Activated CD4-positive, alpha-beta T cell treated with anti-CD3 and anti-CD28 coated beads for 36 hours (primary cell): ENCODE results near the gene HYAL2. TPM values are rescaled to one million over a fixed set of nuclear protein-coding genes. Genes with fewer than 3 reads are reported as not detected.
A peak's percentile ranks its signal among the peaks of the same experiment; 100 is the strongest.
"Not testable (repeated sequence)": the region's sequence is repeated elsewhere in the genome, so short reads cannot be mapped to it uniquely, and the experiment has no call there.

Source experiments
- ATAC-seq: fragments of 200-7000 bp; cut with Tn5 transposase; one replicate; pipeline ENCODE4 v1.10.0; 2021; ENCODE audit warnings: mild to moderate bottlenecking, moderate library complexity
- CTCF ChIA-PET: fragments of 350-600 bp; sonication (Branson Sonifier 250); formaldehyde crosslinking; loops from one replicate; lab custom pipeline; 2021; ENCODE audit warnings: antibody characterized with exemption; lab: Charles Lee
- POLR2A ChIA-PET: fragments of 350-600 bp; sonication (Branson Sonifier 250); formaldehyde crosslinking; loops from one replicate; lab custom pipeline; 2021; ENCODE audit warnings: antibody characterized with exemption, inconsistent platforms; lab: Charles Lee
- DNase-seq: peaks from one replicate; pipeline ENCODE4 v3.0.0-alpha.2; 2020
- H3K27ac Mint-ChIP-seq: one replicate; pipeline ENCODE4 v1.8.0; 2021; ENCODE audit warnings: mixed read lengths
- H3K27me3 Mint-ChIP-seq: one replicate; pipeline ENCODE4 v1.8.0; 2021; ENCODE audit warnings: mixed read lengths
- H3K36me3 Mint-ChIP-seq: one replicate; pipeline ENCODE4 v1.8.0; 2021; ENCODE audit warnings: low read depth, mixed read lengths
- H3K4me1 Mint-ChIP-seq: one replicate; pipeline ENCODE4 v1.8.0; 2021; ENCODE audit warnings: mixed read lengths
- H3K4me3 Mint-ChIP-seq: one replicate; pipeline ENCODE4 v1.8.0; 2021; ENCODE audit warnings: mild to moderate bottlenecking, moderate library complexity, mixed read lengths
- H3K9me3 Mint-ChIP-seq: one replicate; pipeline ENCODE4 v1.8.0; 2021; ENCODE audit warnings: low read depth, mixed read lengths
- intact Hi-C, 2 experiments: fragments of 100-400 bp; cut with DNase I in 1 of 2; cut with micrococcal nuclease in 1 of 2; formaldehyde crosslinking; loops; one replicate each; pipeline versions ENCODE4 v1.14.2 to v1.15.1; 2022 to 2024; cut with DNase I, micrococcal nuclease
- total RNA-seq, 2 experiments: library from RNA; stranded (reverse); gene quantifications; one replicate each; pipeline ENCODE4 v1.2.3, GENCODE V29; 2021

HYAL2 gene
- total RNA-seq, 2 experiments from 2014 or later: 4.7 to 5.1 TPM

- ATAC-seq (no peak), DNase-seq (no peak)
- peaks cover 16% of the 10 kb centered on the region for H3K4me1 Mint-ChIP-seq
- intact Hi-C loops: loop anchor here in 1 of 2 experiments (10.0 kb wide), 1 partner anchor 46 kb away; the partner anchor contains the start of genes HYAL2 and TUSC2
- ChIA-PET POLR2A (no interaction called here), CTCF (interaction anchor here (0.9 kb wide), 1 partner anchor 62 kb away, joined by 4 read pairs; the partner anchor contains the start of gene RASSF1)
- H3K4me3 Mint-ChIP-seq: no peak within 1 kb of the TSS
- no peaks in the 10 kb centered on the region for H3K9me3 Mint-ChIP-seq
- H3K27ac Mint-ChIP-seq: no peak within 1 kb of the TSS
- no peaks in the 10 kb centered on the region for H3K36me3 Mint-ChIP-seq
- H3K27me3 Mint-ChIP-seq: peaks cover 29% of the 10 kb centered on the region
Observed at GRCh38 chr3:50278880-50279224, 43.7 kb downstream of the HYAL2 start, which contains the start of gene LSMEM2. Gene LSMEM2, plus strand, starts transcription at chr3:50279087. Its CDS starts 27 bp downstream, at chr3:50279114.

GRCh38 chr3:50278123-50278879 is 44.2 kb downstream of the HYAL2 start:
- intact Hi-C loops: loop anchor here in 1 of 2 experiments (10.0 kb wide), 1 partner anchor 46 kb away; the partner anchor contains the start of genes HYAL2 and TUSC2
- ATAC-seq (no peak), DNase-seq (no peak)
- H3K4me1 Mint-ChIP-seq: peaks cover 17% of the 10 kb centered on the region
- no peak overlapping the region for H3K27ac Mint-ChIP-seq
- no peaks in the 10 kb centered on the region for H3K36me3 Mint-ChIP-seq
- ChIA-PET CTCF (interaction anchor here (0.5 to 1.0 kb wide), 4 partner anchors 46 to 63 kb away, joined by 3 to 4 read pairs (median 3); partner anchors contain the start of gene RASSF1), POLR2A (interaction anchor here (0.6 kb wide), 1 partner anchor 156 kb away, joined by 3 read pairs; no protein-coding TSS in a partner anchor)
- peaks cover 31% of the 10 kb centered on the region for H3K27me3 Mint-ChIP-seq
- H3K9me3 Mint-ChIP-seq: no peaks in the 10 kb centered on the region
- H3K4me3 Mint-ChIP-seq: no peak overlapping the region

GRCh38 chr3:50276762-50277101 is 45.8 kb downstream of the HYAL2 start:
- intact Hi-C loops: loop anchor here in 1 of 2 experiments (10.0 kb wide), 1 partner anchor 48 kb away; the partner anchor contains the start of genes HYAL2 and TUSC2
- no peak for ATAC-seq
- no peak for DNase-seq
- Mint-ChIP-seq H3K27ac (no peak overlapping the region), H3K27me3 (peaks cover 35% of the 10 kb centered on the region), H3K4me1 (peaks cover 25% of the 10 kb centered on the region), H3K4me3 (no peak overlapping the region), H3K36me3 (no peaks in the 10 kb centered on the region), H3K9me3 (no peaks in the 10 kb centered on the region)
- POLR2A ChIA-PET: interaction anchor here (0.6 kb wide), 2 partner anchors 13 to 323 kb away, joined by 4 to 7 read pairs; no protein-coding TSS in a partner anchor
- CTCF ChIA-PET: interaction anchor here (0.5 to 1.4 kb wide), 5 partner anchors 41 to 161 kb away, joined by 3 to 4 read pairs (median 3); partner anchors contain the start of gene GNAI2

GRCh38 chr3:50275996-50276761 is 46.4 kb downstream of the HYAL2 start:
- DNase-seq (peak; percentile 75), ATAC-seq (peak; percentile 23)
- Mint-ChIP-seq H3K9me3 (no peaks in the 10 kb centered on the region), H3K36me3 (no peaks in the 10 kb centered on the region), H3K4me1 (peaks cover 25% of the 10 kb centered on the region), H3K27me3 (peaks cover 35% of the 10 kb centered on the region), H3K4me3 (peak overlapping the region; percentile 43), H3K27ac (no peak overlapping the region)
- ChIA-PET POLR2A (no interaction called here), CTCF (interaction anchor here (0.5 to 3.1 kb wide), 6 partner anchors 8 to 94 kb away, joined by 3 to 21 read pairs (median 4); partner anchors contain the start of gene GNAI2)
- intact Hi-C loops: loop anchor here in 1 of 2 experiments (10.0 kb wide), 1 partner anchor 49 kb away; the partner anchor contains the start of genes HYAL2 and TUSC2

GRCh38 chr3:50275141-50275995 is 47.2 kb downstream of the HYAL2 start:
- CTCF ChIA-PET: interaction anchor here (0.6 to 3.1 kb wide), 10 partner anchors 9 to 83 kb away, joined by 3 to 21 read pairs (median 3); no protein-coding TSS in a partner anchor

DNA sequence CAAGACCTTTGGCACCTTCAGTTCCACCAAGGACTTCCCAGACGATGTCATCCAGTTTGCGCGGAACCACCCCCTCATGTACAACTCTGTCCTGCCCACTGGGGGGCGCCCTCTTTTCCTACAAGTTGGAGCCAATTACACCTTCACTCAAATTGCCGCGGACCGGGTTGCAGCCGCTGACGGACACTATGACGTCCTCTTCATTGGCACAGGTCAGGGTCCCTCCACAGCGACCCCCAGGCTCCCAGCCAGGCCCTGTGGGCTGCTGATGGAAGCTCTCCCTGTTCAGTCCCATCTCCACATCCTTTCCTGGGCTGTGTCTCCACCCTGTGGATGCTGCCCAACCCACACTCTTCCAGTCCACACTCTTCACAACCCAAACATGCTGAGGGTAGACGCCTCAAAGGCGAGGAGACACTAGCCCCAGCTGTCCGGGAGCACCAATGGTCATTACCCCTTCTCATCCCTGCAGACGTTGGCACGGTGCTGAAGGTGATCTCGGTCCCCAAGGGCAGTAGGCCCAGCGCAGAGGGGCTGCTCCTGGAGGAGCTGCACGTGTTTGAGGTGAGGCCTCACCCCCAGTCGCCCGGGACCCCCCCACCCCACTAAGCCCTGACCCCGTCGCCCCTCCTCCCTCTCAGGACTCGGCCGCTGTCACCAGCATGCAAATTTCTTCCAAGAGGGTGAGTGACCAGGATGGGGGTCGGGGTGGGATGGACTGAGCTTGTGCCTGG is 48.0 kb downstream of the HYAL2 start:
- POLR2A ChIA-PET: interaction anchor here (0.6 kb wide), 1 partner anchor 30 kb away, joined by 5 read pairs; no protein-coding TSS in a partner anchor
- Mint-ChIP-seq H3K27ac (no peak overlapping the region), H3K36me3 (no peaks in the 10 kb centered on the region)

More at GRCh38 chr3:50275141-50275995, 47.2 kb downstream of the HYAL2 start:
- peak overlapping the region; percentile 43 for H3K4me3 Mint-ChIP-seq
- H3K27me3 Mint-ChIP-seq: peaks cover 35% of the 10 kb centered on the region
- H3K9me3 Mint-ChIP-seq: no peaks in the 10 kb centered on the region
- H3K27ac Mint-ChIP-seq: no peak overlapping the region
- intact Hi-C loops: loop anchor here in 1 of 2 experiments (10.0 kb wide), 1 partner anchor 49 kb away; the partner anchor contains the start of genes HYAL2 and TUSC2
- no peaks in the 10 kb centered on the region for H3K36me3 Mint-ChIP-seq
- POLR2A ChIA-PET: interaction anchor here (0.6 kb wide), 1 partner anchor 29 kb away, joined by 5 read pairs; no protein-coding TSS in a partner anchor
- ATAC-seq (no peak), DNase-seq (no peak)
- peaks cover 25% of the 10 kb centered on the region for H3K4me1 Mint-ChIP-seq

DNA sequence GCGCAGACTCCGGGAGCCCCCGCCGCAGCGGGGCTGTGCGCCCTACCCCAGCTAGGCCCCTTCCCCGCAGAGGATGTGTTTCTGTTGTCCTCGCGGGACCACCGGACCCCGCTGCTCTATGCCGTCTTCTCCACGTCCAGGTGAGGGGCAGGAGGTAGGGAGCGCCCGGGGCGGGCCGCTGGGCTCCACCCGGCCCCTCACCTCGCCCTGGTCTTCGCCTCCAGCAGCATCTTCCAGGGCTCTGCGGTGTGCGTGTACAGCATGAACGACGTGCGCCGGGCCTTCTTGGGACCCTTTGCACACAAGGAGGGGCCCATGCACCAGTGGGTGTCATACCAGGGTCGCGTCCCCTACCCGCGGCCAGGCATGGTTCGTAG is 48.9 kb downstream of the HYAL2 start:
- intact Hi-C loops: loop anchor here (1.0 to 10.0 kb wide), 11 partner anchors 13 to 152 kb away; partner anchors contain the start of genes HYAL2 (in 1 of the 2), IFRD2 (in 1 of the 2) and TUSC2 (in 1 of the 2)
- Mint-ChIP-seq H3K36me3 (no peaks in the 10 kb centered on the region), H3K4me1 (peaks cover 25% of the 10 kb centered on the region), H3K4me3 (no peak overlapping the region), H3K9me3 (no peaks in the 10 kb centered on the region), H3K27me3 (peaks cover 35% of the 10 kb centered on the region), H3K27ac (no peak overlapping the region)
- POLR2A ChIA-PET: no interaction called here
- DNase-seq (no peak), ATAC-seq (no peak)
- CTCF ChIA-PET: interaction anchor here (0.8 to 3.1 kb wide), 2 partner anchors 78 to 81 kb away, joined by 3 to 21 read pairs; no protein-coding TSS in a partner anchor

More for the DNA sequence above, 48.0 kb downstream of the HYAL2 start:
- H3K4me1 Mint-ChIP-seq: peaks cover 25% of the 10 kb centered on the region
- no peak overlapping the region for H3K4me3 Mint-ChIP-seq
- CTCF ChIA-PET: interaction anchor here (0.6 to 3.1 kb wide), 8 partner anchors 9 to 79 kb away, joined by 3 to 21 read pairs (median 3); no protein-coding TSS in a partner anchor
- H3K27me3 Mint-ChIP-seq: peaks cover 35% of the 10 kb centered on the region
- peak; percentile 90 for DNase-seq
- no peaks in the 10 kb centered on the region for H3K9me3 Mint-ChIP-seq
- ATAC-seq: peak; percentile 59
- intact Hi-C loops: loop anchor here (1.0 to 10.0 kb wide), 4 partner anchors 18 to 152 kb away; partner anchors contain the start of genes HYAL2 (in 1 of the 2), IFRD2 (in 1 of the 2) and TUSC2 (in 1 of the 2)

DNA sequence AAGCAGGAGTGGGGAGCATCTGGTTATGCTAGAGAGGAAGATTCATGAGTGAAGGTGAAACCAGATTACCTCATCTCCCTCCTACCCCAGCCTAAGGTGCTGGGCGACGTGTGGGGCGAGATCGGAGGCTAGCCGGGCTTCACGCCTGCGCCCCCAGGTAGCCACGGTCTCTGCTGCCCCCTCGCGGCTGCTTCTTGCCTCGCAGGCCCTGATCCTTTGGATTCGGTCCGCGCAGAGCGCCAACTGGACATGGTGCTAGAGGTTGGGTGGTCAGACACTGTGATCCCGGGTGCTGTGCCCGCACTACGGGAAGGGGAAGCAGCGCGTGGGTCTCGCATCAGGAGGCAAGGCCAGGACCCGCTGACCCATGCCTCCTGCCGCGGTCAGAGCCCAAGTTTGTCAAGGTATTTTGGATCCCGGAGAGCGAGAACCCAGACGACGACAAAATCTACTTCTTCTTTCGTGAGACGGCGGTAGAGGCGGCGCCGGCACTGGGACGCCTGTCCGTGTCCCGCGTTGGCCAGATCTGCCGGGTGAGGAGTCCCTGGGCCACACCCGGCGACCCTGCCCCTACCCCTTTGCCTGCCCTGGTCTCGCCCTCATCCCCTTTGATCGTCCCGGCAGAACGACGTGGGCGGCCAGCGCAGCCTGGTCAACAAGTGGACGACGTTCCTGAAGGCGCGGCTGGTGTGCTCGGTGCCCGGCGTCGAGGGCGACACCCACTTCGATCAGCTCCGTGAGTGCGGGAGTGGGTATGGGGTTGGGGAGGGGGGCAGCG is 49.4 kb downstream of the HYAL2 start:
- POLR2A ChIA-PET: no interaction called here
- peak overlapping the region; percentile 68 for H3K4me3 Mint-ChIP-seq
- DNase-seq: peak; percentile 96
- peak; percentile 87 for ATAC-seq
- CTCF ChIA-PET: interaction anchor here (0.7 to 3.1 kb wide), 9 partner anchors 22 to 82 kb away, joined by 3 to 21 read pairs (median 3); partner anchors contain the start of gene GNAT1
- peaks cover 37% of the 10 kb centered on the region for H3K27me3 Mint-ChIP-seq
- H3K36me3 Mint-ChIP-seq: no peaks in the 10 kb centered on the region
- intact Hi-C loops: loop anchor here (1.0 to 10.0 kb wide), 9 partner anchors 13 to 152 kb away; partner anchors contain the start of genes HYAL2 (in 1 of the 2) and TUSC2 (in 1 of the 2)
- H3K27ac Mint-ChIP-seq: peak overlapping the region; percentile 58
- peaks cover 25% of the 10 kb centered on the region for H3K4me1 Mint-ChIP-seq
- H3K9me3 Mint-ChIP-seq: no peaks in the 10 kb centered on the region

DNA sequence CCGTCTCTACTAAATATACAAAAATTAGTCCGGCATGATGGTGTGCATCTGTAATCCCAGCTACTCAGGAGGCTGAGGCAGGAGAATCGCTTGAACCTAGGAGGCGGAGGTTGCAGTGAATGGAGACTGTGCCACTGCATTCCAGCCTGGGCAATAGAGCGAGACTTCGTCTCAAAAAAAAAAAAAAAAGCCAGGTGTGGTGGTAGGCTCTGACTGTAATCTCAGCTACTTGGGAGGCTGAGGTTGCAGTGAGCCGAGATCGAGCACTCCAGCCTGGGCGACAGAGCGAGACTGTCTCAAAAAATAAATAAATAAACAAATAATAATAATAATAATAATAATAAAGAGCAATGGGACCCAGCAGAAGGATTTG is 50.0 kb downstream of the HYAL2 start:
- POLR2A ChIA-PET, DNase-seq, H3K9me3 Mint-ChIP-seq, ATAC-seq, H3K27ac Mint-ChIP-seq, H3K4me3 Mint-ChIP-seq, H3K36me3 Mint-ChIP-seq: not testable (repeated sequence)
- Mint-ChIP-seq H3K4me1 (peaks cover 25% of the 10 kb centered on the region), H3K27me3 (peaks cover 37% of the 10 kb centered on the region)
- CTCF ChIA-PET: interaction anchor here (0.6 to 2.2 kb wide), 10 partner anchors 9 to 158 kb away, joined by 3 to 12 read pairs (median 3); partner anchors contain the start of gene GNAT1
- intact Hi-C loops: loop anchor here in 1 of 2 experiments (2.0 to 10.0 kb wide), 3 partner anchors 14 to 150 kb away; partner anchors contain the start of genes HYAL2 and TUSC2
